Measurements from ENCODE around the gene CC2D2A. TPM values are rescaled to one million over a fixed set of nuclear protein-coding genes. Genes with fewer than 3 reads are reported as not detected.

Gene CC2D2A
- total and polyA plus RNA-seq, 2 of the 13 experiments (the other 11 are each of a cell fraction or from before 2014, with no cell fraction given), result 4.2 to 7.2 TPM

DNA sequence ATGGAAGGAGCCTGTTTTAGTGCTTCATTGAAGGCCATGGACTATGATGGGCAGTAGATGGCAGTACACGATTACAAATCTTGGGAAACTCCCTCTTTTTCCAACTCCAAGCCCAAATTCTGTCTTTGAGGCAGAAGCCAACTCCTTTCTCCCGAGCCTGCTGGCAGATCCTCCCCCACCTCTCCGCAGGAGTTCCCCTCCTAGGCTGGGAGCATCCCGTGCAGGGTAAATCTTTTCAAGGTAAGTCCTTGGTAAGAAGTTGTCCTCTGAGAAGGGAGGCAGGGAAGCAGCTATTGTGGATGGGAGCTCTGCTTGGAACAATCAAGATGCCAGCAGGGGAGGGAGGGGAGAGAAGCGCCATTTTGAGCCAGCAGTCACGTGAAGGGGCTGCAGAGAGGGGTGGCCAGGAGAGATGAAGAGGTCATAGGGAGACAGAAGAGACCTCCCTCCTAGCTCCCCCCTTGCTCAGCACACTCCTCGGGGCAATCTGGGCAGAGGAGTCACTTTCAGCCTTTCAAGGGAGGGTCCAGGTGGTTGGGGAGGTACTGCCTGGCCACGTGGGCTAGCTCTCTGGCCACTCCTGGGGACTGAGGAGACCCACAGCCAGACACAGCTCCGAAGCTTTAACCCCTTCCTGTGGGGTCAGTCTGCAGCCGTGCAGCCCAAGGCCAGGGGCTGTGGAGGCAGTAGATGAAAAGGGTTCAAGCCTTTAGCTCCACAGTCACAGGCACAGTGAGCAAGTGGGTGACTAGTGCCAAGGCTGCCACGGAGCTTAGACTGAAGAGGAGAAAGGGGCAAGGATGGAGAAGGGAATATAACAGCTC is 9.6 kb downstream of the CC2D2A start (continued):
- TF ChIP-seq, protein P1, sequence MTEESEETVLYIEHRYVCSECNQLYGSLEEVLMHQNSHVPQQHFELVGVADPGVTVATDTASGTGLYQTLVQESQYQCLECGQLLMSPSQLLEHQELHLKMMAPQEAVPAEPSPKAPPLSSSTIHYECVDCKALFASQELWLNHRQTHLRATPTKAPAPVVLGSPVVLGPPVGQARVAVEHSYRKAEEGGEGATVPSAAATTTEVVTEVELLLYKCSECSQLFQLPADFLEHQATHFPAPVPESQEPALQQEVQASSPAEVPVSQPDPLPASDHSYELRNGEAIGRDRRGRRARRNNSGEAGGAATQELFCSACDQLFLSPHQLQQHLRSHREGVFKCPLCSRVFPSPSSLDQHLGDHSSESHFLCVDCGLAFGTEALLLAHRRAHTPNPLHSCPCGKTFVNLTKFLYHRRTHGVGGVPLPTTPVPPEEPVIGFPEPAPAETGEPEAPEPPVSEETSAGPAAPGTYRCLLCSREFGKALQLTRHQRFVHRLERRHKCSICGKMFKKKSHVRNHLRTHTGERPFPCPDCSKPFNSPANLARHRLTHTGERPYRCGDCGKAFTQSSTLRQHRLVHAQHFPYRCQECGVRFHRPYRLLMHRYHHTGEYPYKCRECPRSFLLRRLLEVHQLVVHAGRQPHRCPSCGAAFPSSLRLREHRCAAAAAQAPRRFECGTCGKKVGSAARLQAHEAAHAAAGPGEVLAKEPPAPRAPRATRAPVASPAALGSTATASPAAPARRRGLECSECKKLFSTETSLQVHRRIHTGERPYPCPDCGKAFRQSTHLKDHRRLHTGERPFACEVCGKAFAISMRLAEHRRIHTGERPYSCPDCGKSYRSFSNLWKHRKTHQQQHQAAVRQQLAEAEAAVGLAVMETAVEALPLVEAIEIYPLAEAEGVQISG (CRISPR knock-in tag; IDR thresholded peaks at IDR 0.05), result 0 out of 2 replicates have a peak, but pooled peaks have one; percentile 41
- TF ChIP-seq ZNF274 (CRISPR knock-in tag; IDR thresholded peaks at IDR 0.05) (peak; percentile 69), ZNF781 (CRISPR knock-in tag; IDR thresholded peaks at IDR 0.05; ENCODE audit: borderline replicate concordance, not compliant biosample characterization) (peak; percentile 45), HMG20B (CRISPR knock-in tag; conservative IDR thresholded peaks at IDR 0.05) (no peak), ZNF775 (CRISPR knock-in tag; IDR thresholded peaks at IDR 0.05; ENCODE audit: borderline replicate concordance) (no peak), EEA1 (CRISPR knock-in tag; IDR thresholded peaks at IDR 0.05; ENCODE audit: borderline replicate concordance) (no peak), ZNF263 (CRISPR knock-in tag; IDR thresholded peaks at IDR 0.05) (peak; percentile 34; the same call in 1 of the 2 replicates), KLF11 (CRISPR knock-in tag; IDR thresholded peaks at IDR 0.05) (no peak), FOXP1 (IDR thresholded peaks at IDR 0.05) (no peak), FOXP1 (CRISPR knock-in tag; IDR thresholded peaks at IDR 0.05) (no peak), KDM5A (IDR thresholded peaks at IDR 0.05; ENCODE audit: borderline replicate concordance, low read length) (peak; percentile 62; the same call in 1 of the 2 replicates), IKZF1 (IDR thresholded peaks at IDR 0.05) (no peak), MAF1 (CRISPR knock-in tag; IDR thresholded peaks at IDR 0.05; ENCODE audit: borderline replicate concordance) (no peak), SETDB1 (CRISPR knock-in tag; IDR thresholded peaks at IDR 0.05; ENCODE audit: borderline replicate concordance) (no peak), HNRNPK (IDR thresholded peaks at IDR 0.05; ENCODE audit: low read depth, low read length, poor library complexity, severe bottlenecking) (no peak)
- TF ChIP-seq, protein P2, sequence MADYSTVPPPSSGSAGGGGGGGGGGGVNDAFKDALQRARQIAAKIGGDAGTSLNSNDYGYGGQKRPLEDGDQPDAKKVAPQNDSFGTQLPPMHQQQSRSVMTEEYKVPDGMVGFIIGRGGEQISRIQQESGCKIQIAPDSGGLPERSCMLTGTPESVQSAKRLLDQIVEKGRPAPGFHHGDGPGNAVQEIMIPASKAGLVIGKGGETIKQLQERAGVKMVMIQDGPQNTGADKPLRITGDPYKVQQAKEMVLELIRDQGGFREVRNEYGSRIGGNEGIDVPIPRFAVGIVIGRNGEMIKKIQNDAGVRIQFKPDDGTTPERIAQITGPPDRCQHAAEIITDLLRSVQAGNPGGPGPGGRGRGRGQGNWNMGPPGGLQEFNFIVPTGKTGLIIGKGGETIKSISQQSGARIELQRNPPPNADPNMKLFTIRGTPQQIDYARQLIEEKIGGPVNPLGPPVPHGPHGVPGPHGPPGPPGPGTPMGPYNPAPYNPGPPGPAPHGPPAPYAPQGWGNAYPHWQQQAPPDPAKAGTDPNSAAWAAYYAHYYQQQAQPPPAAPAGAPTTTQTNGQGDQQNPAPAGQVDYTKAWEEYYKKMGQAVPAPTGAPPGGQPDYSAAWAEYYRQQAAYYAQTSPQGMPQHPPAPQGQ (CRISPR knock-in tag; IDR thresholded peaks at IDR 0.05; ENCODE audit: borderline replicate concordance), result no peak
- TF ChIP-seq, protein P3, sequence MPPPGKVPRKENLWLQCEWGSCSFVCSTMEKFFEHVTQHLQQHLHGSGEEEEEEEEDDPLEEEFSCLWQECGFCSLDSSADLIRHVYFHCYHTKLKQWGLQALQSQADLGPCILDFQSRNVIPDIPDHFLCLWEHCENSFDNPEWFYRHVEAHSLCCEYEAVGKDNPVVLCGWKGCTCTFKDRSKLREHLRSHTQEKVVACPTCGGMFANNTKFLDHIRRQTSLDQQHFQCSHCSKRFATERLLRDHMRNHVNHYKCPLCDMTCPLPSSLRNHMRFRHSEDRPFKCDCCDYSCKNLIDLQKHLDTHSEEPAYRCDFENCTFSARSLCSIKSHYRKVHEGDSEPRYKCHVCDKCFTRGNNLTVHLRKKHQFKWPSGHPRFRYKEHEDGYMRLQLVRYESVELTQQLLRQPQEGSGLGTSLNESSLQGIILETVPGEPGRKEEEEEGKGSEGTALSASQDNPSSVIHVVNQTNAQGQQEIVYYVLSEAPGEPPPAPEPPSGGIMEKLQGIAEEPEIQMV (CRISPR knock-in tag; IDR thresholded peaks at IDR 0.05; ENCODE audit: low read depth), result no peak
- TF ChIP-seq, protein P4, sequence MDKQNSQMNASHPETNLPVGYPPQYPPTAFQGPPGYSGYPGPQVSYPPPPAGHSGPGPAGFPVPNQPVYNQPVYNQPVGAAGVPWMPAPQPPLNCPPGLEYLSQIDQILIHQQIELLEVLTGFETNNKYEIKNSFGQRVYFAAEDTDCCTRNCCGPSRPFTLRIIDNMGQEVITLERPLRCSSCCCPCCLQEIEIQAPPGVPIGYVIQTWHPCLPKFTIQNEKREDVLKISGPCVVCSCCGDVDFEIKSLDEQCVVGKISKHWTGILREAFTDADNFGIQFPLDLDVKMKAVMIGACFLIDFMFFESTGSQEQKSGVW (CRISPR knock-in tag; IDR thresholded peaks at IDR 0.05; ENCODE audit: borderline replicate concordance), result no peak
- TF ChIP-seq, protein P5, sequence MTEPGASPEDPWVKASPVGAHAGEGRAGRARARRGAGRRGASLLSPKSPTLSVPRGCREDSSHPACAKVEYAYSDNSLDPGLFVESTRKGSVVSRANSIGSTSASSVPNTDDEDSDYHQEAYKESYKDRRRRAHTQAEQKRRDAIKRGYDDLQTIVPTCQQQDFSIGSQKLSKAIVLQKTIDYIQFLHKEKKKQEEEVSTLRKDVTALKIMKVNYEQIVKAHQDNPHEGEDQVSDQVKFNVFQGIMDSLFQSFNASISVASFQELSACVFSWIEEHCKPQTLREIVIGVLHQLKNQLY (CRISPR knock-in tag; IDR thresholded peaks at IDR 0.05), result no peak; the same call in 1 of the 2 replicates
- TF ChIP-seq, protein P6, sequence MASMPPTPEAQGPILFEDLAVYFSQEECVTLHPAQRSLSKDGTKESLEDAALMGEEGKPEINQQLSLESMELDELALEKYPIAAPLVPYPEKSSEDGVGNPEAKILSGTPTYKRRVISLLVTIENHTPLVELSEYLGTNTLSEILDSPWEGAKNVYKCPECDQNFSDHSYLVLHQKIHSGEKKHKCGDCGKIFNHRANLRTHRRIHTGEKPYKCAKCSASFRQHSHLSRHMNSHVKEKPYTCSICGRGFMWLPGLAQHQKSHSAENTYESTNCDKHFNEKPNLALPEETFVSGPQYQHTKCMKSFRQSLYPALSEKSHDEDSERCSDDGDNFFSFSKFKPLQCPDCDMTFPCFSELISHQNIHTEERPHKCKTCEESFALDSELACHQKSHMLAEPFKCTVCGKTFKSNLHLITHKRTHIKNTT (CRISPR knock-in tag; IDR thresholded peaks at IDR 0.05), result no peak
